COLO829 (cell line): ENCODE results near the gene CCDC8.
"Not testable (repeated sequence)": the region's sequence is repeated elsewhere in the genome, so short reads cannot be mapped to it uniquely, and the experiment has no call there.

Experiments used
- DNase-seq: peaks from one replicate; pipeline ENCODE4 v3.0.0; 2012; ENCODE audit warnings: low spot score

The CCDC8 gene

GRCh38 chr19:46413262-46414031 lies at the start of gene CCDC8:
CCDC8 (minus strand) TSS chr19:46413564; CDS start chr19:46412810, 754 bp downstream.
- DNase-seq: no peak

- DNase-seq: no peak
These were observed 48.2 kb upstream of the CCDC8 start for GRCh38 chr19:46461537-46461936.

- DNase-seq: no peak
These were observed 47.6 kb upstream of the CCDC8 start for GRCh38 chr19:46460981-46461380.

- DNase-seq: no peak
These were observed 46.7 kb upstream of the CCDC8 start for GRCh38 chr19:46460055-46460454.

- DNase-seq: no peak
These were observed 43.6 kb upstream of the CCDC8 start for GRCh38 chr19:46456930-46457329.

- DNase-seq: no peak
These were observed 40.9 kb upstream of the CCDC8 start for GRCh38 chr19:46454244-46454643.

- DNase-seq: no peak
These were observed 40.3 kb upstream of the CCDC8 start for GRCh38 chr19:46453661-46454060.

GRCh38 chr19:46452186-46452585 lies 38.8 kb upstream of the CCDC8 start:
- no peak for DNase-seq

GRCh38 chr19:46451352-46451751 lies 38.0 kb upstream of the CCDC8 start:
- peak; percentile 89 for DNase-seq

GRCh38 chr19:46450737-46451136 lies 37.4 kb upstream of the CCDC8 start:
- DNase-seq: no peak

GRCh38 chr19:46449228-46449627 lies 35.9 kb upstream of the CCDC8 start:
- DNase-seq: no peak

- no peak for DNase-seq
These were observed 35.2 kb upstream of the CCDC8 start for GRCh38 chr19:46448601-46449000.

- DNase-seq: no peak
These were observed 34.5 kb upstream of the CCDC8 start for GRCh38 chr19:46447824-46448223.

- no peak for DNase-seq
These were observed 33.6 kb upstream of the CCDC8 start for GRCh38 chr19:46447006-46447405.

GRCh38 chr19:46446021-46446420 lies 32.7 kb upstream of the CCDC8 start:
- DNase-seq: no peak

GRCh38 chr19:46442808-46443450 lies 29.6 kb upstream of the CCDC8 start:
- DNase-seq: peak; percentile 39

GRCh38 chr19:46441866-46442265 lies 28.5 kb upstream of the CCDC8 start:
- no peak for DNase-seq

- DNase-seq: not testable (repeated sequence)
These were observed 22.3 kb upstream of the CCDC8 start for GRCh38 chr19:46435689-46436088.

GRCh38 chr19:46435009-46435408 lies 21.6 kb upstream of the CCDC8 start:
- DNase-seq: peak; percentile 35

- DNase-seq: not testable (repeated sequence)
These were observed 20.1 kb upstream of the CCDC8 start for GRCh38 chr19:46433470-46433869.

- no peak for DNase-seq
These were observed 18.5 kb upstream of the CCDC8 start for GRCh38 chr19:46431824-46432223.

GRCh38 chr19:46429999-46430398 lies 16.6 kb upstream of the CCDC8 start:
- no peak for DNase-seq

GRCh38 chr19:46428239-46429135 lies 15.1 kb upstream of the CCDC8 start, which contains the start of gene PNMA8C:
PNMA8C (minus strand) TSS chr19:46428936; CDS start chr19:46428359, 577 bp downstream.
- DNase-seq: no peak
